WTC11 (cell line): ENCODE measurements around the gene PMP22.

Experiments used
- ARID4B ChIP-seq: sonication (generic); formaldehyde crosslinking; IDR thresholded peaks from 2 replicates; pipeline ENCODE4 v1.8.0; 2023; ENCODE audit warnings: missing genetic modification reagents, mild to moderate bottlenecking, borderline replicate concordance
- CTCF ChIP-seq: fragments of 200-600 bp; IDR thresholded peaks from 2 replicates; pipeline ENCODE4 v1.8.0; 2022; ENCODE audit warnings: antibody characterized with exemption
- E2F4 ChIP-seq: sonication (generic); formaldehyde crosslinking; IDR thresholded peaks from 2 replicates; pipeline ENCODE4 v1.8.1; 2022; ENCODE audit warnings: low read depth, mild to moderate bottlenecking, moderate library complexity, missing genetic modification reagents, borderline replicate concordance
- FOXP1 ChIP-seq: sonication (generic); formaldehyde crosslinking; IDR thresholded peaks from 2 replicates; pipeline ENCODE4 v1.8.0; 2022; ENCODE audit warnings: missing genetic modification reagents, mild to moderate bottlenecking, moderate library complexity, borderline replicate concordance
- IRF2 ChIP-seq: sonication (generic); formaldehyde crosslinking; IDR thresholded peaks from 2 replicates; pipeline ENCODE4 v1.8.0; 2022; ENCODE audit warnings: low read depth, missing genetic modification reagents, borderline replicate concordance
- JUN ChIP-seq: sonication (generic); formaldehyde crosslinking; IDR thresholded peaks from 2 replicates; pipeline ENCODE4 v1.8.0; 2023; ENCODE audit warnings: mild to moderate bottlenecking, missing genetic modification reagents
- NR1H2 ChIP-seq: sonication (generic); formaldehyde crosslinking; IDR thresholded peaks from 2 replicates; pipeline ENCODE4 v1.9.0; 2021; ENCODE audit warnings: mild to moderate bottlenecking, moderate library complexity, missing genetic modification reagents
- SP1 ChIP-seq: sonication (generic); formaldehyde crosslinking; conservative IDR thresholded peaks from 2 replicates; pipeline ENCODE4 v1.8.1; 2022; ENCODE audit warnings: missing genetic modification reagents
- TP53 ChIP-seq: sonication (generic); formaldehyde crosslinking; IDR thresholded peaks from 2 replicates; pipeline ENCODE4 v1.8.1; 2023; ENCODE audit warnings: mild to moderate bottlenecking, missing genetic modification reagents
- USF1 ChIP-seq: sonication (generic); formaldehyde crosslinking; IDR thresholded peaks from 2 replicates; pipeline ENCODE4 v1.8.0; 2022; ENCODE audit warnings: mild to moderate bottlenecking, missing genetic modification reagents
- ZNF263 ChIP-seq: sonication (generic); formaldehyde crosslinking; IDR thresholded peaks from 2 replicates; pipeline ENCODE4 v1.8.1; 2022; ENCODE audit warnings: low read depth, mild to moderate bottlenecking, moderate library complexity, missing genetic modification reagents
- ZNF532 ChIP-seq: fragments of 250-450 bp; sonication (Bioruptor Pico); IDR thresholded peaks from 2 replicates; pipeline ENCODE4 v1.9.0; 2021; ENCODE audit warnings: mild to moderate bottlenecking, borderline replicate concordance

GRCh38 chr17:15249487-15249886, 15.6 kb downstream of the PMP22 start:
- no peak for TF ChIP-seq E2F4 (CRISPR knock-in tag)
- TF ChIP-seq CTCF: no peak
- no peak for TF ChIP-seq FOXP1 (CRISPR knock-in tag)
- TF ChIP-seq IRF2 (CRISPR knock-in tag): no peak
- TF ChIP-seq USF1 (CRISPR knock-in tag): no peak
- no peak for TF ChIP-seq JUN
- no peak for TF ChIP-seq ZNF532 (CRISPR knock-in tag)
- no peak for TF ChIP-seq SP1 (CRISPR knock-in tag)
- TF ChIP-seq TP53 (CRISPR knock-in tag): no peak
- no peak for TF ChIP-seq ZNF263
- TF ChIP-seq ARID4B (CRISPR knock-in tag): no peak
- no peak for TF ChIP-seq NR1H2 (CRISPR knock-in tag)
